Globus pallidus (tissue), 1 donor: ENCODE results near the gene PCDHGB6.
"Not testable (repeated sequence)": the region's sequence is repeated elsewhere in the genome, so short reads cannot be mapped to it uniquely, and the experiment has no call there.

Experiments
- DNase-seq: peaks from one replicate; pipeline ENCODE4 v3.0.0-alpha.2; 2015; ENCODE audit warnings: low spot score

The PCDHGB6 gene

DNA sequence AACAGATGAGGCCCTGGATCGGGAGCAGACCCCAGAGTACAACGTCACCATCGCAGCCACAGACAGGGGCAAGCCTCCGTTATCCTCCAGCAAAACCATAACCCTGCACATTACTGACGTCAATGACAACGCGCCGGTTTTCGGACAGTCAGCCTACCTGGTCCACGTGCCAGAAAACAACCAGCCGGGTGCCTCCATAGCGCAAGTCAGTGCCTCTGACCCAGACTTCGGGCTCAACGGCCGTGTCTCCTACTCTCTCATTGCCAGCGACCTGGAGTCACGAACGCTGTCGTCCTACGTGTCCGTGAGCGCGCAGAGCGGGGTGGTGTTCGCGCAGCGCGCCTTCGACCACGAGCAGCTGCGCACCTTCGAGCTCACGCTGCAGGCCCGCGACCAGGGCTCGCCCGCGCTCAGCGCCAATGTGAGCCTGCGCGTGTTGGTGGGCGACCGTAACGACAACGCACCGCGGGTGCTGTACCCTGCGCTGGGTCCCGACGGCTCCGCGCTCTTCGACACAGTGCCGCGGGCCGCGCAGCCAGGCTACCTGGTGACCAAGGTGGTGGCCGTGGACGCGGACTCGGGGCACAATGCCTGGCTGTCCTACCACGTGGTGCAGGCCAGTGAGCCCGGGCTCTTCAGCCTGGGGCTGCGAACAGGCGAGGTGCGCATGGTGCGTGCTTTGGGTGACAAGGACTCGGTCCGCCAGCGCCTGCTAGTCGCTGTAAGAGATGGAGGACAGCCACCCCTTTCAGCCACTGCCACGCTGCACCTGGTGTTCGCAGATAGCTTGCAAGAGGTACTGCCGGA, 11.5 kb downstream of the PCDHGB6 start:
- no peak for DNase-seq

DNA sequence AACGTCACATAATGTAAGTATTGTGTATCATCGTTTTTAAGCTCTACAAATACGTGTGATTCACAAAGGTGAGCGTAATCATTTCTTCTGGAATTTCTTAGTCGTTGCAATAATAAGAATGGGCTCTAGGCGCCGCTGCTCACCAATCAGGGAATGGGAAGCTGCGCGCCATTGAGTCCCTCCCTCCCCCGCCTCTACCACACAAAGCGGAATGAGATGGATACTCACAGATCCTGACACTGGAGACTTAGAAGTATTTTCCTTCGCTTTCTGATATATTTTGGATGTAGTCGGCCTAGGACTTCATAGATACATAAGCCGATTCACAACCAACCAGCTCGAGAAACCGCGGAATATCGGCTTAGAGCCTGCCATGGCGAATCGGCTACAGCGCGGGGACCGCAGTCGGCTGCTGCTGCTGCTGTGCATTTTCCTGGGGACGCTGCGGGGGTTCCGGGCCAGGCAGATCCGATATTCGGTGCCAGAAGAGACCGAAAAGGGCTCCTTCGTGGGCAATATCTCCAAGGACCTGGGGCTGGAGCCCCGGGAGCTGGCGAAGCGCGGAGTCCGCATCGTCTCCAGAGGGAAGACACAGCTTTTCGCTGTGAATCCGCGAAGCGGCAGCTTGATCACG, 13.2 kb downstream of the PCDHGB6 start, which contains the start of gene PCDHGA11:
Gene PCDHGA11 (plus strand): TSS at position 197 of the 634 bp plus-strand sequence. CDS start 177 bp downstream, at position 374.
- no peak for DNase-seq

DNA sequence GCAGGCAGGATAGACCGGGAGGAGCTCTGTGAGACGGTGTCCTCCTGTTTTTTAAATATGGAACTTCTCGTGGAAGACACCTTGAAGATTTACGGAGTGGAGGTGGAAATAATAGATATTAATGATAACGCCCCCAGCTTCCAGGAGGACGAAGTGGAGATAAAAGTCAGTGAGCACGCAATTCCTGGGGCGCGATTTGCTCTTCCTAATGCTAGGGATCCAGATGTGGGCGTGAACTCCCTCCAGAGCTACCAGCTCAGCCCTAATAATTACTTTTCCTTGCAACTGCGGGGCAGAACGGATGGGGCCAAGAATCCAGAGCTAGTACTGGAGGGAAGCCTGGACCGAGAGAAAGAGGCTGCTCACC, 13.7 kb downstream of the PCDHGB6 start:
- no peak for DNase-seq

DNA sequence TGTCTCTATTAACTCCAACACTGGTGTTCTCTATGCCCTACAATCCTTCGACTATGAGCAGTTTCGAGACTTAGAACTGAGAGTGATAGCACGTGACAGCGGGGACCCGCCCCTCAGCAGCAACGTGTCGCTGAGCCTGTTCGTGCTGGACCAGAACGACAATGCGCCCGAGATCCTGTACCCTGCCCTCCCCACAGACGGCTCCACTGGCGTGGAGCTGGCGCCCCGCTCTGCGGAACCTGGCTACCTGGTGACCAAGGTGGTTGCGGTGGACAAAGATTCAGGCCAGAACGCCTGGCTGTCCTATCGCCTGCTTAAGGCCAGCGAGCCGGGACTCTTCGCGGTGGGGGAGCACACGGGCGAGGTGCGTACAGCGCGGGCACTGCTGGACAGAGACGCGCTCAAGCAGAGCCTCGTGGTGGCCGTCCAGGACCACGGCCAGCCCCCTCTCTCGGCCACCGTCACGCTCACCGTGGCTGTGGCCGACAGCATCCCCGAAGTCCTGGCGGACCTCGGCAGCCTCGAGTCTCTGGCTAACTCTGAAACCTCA, 15.0 kb downstream of the PCDHGB6 start:
- no peak for DNase-seq

DNA sequence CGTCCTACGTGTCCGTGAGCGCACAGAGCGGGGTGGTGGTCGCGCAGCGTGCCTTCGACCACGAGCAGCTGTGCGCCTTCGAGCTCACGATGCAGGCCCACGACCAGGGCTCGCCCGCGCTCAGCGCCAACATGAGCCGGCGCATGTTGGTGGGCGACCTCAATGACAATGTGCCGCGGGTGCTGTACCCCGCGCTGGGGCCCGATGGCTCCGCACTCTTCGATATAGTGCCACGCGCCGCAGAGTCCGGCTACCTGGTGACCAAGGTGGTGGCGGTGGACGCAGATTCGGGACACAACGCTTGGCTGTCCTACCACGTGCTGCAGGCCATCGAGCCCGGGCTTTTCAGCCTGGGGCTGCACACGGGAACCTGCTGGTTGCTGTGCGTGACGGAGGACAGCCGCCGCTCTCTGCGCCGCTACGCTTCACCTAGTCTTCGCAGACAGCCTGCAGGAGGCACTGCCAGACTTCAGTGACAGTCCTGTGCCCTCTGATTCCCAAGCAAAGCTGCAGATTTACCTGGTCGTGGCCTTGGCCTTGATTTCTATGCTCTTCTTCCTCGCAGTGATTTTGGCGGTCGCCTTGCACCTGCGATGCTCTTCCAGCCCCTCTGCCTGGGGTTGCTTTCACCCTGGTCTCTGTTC, 20.1 kb downstream of the PCDHGB6 start:
- DNase-seq = no peak

DNA sequence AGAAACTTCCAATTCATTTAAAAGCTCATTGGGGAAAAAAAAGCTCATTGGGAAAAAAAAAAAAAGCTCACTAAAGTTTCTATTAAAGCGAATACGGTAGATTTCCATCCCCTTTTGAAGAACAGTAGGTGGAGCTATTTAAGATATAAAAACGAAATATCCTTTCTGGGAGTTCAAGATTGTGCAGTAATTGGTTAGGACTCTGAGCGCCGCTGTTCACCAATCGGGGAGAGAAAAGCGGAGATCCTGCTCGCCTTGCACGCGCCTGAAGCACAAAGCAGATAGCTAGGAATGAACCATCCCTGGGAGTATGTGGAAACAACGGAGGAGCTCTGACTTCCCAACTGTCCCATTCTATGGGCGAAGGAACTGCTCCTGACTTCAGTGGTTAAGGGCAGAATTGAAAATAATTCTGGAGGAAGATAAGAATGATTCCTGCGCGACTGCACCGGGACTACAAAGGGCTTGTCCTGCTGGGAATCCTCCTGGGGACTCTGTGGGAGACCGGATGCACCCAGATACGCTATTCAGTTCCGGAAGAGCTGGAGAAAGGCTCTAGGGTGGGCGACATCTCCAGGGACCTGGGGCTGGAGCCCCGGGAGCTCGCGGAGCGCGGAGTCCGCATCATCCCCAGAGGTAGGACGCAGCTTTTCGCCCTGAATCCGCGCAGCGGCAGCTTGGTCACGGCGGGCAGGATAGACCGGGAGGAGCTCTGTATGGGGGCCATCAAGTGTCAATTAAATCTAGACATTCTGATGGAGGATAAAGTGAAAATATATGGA, 22.7 kb downstream of the PCDHGB6 start, which contains the start of gene PCDHGA12:
Gene PCDHGA12 (plus strand): TSS at position 176 of the 782 bp plus-strand sequence. CDS start 253 bp downstream, at position 429.
- DNase-seq = peak; percentile 34

DNA sequence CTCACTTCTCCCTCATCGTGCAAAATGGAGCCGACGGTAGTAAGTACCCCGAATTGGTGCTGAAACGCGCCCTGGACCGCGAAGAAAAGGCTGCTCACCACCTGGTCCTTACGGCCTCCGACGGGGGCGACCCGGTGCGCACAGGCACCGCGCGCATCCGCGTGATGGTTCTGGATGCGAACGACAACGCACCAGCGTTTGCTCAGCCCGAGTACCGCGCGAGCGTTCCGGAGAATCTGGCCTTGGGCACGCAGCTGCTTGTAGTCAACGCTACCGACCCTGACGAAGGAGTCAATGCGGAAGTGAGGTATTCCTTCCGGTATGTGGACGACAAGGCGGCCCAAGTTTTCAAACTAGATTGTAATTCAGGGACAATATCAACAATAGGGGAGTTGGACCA, 23.5 kb downstream of the PCDHGB6 start:
- no peak for DNase-seq

DNA sequence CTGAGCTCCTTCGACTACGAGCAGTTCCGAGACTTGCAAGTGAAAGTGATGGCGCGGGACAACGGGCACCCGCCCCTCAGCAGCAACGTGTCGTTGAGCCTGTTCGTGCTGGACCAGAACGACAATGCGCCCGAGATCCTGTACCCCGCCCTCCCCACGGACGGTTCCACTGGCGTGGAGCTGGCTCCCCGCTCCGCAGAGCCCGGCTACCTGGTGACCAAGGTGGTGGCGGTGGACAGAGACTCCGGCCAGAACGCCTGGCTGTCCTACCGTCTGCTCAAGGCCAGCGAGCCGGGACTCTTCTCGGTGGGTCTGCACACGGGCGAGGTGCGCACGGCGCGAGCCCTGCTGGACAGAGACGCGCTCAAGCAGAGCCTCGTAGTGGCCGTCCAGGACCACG, 24.5 kb downstream of the PCDHGB6 start:
- not testable (repeated sequence) for DNase-seq

DNA sequence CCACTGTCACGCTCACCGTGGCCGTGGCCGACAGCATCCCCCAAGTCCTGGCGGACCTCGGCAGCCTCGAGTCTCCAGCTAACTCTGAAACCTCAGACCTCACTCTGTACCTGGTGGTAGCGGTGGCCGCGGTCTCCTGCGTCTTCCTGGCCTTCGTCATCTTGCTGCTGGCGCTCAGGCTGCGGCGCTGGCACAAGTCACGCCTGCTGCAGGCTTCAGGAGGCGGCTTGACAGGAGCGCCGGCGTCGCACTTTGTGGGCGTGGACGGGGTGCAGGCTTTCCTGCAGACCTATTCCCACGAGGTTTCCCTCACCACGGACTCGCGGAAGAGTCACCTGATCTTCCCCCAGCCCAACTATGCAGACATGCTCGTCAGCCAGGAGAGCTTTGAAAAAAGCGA, 24.9 kb downstream of the PCDHGB6 start:
- not testable (repeated sequence) for DNase-seq

DNA sequence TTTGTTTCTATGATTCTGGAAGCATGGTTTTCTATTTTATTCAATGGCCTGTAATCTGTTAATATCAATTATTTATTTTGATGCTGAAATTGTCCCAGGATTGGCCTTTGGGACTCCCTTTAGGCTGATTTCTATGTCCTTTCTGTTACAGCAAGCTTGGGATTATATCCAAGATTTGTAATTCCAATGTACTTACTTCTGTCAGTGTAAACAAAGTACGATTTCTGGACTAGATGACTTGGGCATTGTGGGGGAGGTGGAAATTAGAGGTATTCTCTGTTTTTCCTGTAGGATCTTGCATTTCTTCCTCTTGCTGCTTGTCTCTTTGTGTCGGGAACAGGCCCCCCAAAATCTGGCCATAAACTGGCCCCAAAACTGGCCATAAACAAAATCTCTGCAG, 26.2 kb downstream of the PCDHGB6 start:
- DNase-seq = no peak

DNA sequence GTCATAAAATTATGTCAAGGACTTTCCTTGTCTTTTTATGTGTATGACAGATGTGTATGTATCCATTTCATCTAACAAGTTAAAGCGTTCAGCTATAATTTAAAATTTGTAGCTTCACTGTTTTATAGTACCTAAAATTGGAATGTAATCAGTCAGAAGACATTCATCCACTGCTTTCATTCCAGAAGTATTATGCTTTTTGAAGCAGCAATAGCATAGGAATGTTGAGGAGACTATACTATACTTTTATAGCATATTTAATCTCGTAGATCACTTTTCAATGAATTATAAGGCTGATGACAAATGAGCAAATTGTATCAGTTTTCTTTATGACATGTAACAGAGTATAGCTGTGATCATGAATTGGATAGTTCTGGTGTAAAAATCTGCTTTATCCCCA, 29.4 kb downstream of the PCDHGB6 start:
- no peak for DNase-seq

DNA sequence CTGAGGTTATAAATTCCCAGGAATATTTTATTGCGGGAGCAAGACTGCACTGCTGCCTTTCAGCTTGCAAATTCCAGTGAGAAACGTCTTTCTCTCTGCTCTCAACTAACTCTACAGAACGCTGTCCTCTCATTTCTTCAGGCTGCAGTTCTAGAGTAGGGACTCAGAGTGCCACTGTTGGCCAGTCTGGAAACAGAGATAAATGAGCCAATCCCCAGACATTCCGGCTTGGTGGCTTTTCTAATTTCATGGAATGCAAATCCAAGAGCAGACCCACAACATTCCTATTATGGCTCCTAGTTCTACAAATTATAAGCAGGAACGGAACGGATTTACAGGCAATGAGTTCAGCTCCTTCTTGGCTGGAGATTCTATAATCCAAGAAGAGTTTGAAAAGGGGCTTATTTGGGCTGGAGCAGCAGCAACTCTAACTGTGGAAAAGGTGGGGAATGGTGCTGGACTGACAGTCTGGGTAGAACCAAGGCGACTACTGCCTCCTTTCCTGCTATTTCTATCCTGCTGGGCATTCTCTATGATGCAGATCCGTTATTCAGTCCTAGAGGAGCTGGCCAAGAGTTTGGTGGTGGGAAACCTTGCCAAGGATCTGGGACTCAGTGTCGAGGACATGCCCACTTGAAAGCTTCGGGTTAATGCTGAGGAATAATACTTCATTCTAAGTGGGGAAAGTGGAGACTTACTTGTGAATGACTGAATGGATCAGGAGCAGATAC, 31.8 kb downstream of the PCDHGB6 start:
- DNase-seq = no peak

DNA sequence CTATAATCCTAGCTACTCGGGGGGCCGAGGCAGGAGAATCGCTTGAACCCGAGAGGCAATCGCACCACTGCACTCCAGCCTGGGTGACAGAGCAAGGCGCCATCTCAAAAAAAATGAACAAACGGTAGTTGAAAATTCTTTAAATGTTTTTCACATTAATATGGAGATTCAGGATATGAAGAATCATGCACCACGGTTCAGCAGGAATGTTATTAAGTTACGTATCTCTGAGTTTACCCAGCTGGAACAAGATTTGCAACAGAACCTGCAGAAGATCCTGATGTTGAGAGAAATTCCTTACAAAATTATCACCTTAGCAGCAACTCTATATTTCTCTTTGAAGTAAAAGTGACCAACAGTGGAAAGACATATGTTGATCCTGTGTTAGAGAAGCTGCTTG, 32.5 kb downstream of the PCDHGB6 start:
- no peak for DNase-seq

DNA sequence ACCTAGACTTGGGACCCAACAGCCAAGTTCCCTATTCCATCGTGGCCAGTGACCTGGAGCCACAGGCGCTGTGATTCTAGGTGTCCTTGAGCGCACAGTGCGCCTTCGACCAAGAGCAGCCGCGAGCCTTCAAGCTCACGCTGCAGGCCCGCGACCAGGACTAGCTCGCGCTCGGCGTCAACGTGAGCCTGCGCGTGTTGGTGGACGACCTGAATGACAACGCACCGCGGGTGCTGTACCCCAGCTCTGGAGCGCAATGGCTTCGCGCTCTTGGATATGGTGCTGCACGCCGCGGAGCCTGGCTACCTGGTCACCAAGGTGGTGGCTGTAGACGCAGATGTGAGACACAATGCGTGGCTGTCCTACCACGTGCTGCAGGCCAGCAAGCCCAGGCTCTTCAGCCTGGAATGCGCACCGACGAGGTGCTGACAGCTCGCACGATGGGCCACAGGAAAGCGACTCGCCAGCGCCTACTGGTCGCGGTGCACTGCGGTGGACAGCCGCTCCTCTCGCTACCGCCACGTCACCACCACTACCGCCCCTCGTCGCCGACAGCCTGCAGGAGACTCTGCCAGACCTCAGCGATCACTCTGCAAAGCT, 33.9 kb downstream of the PCDHGB6 start:
- DNase-seq = no peak
